ENCODE results near the gene CAMKMT. TPM values are rescaled to one million over a fixed set of nuclear protein-coding genes. Genes with fewer than 3 reads are reported as not detected.

Gene CAMKMT
- total and polyA plus RNA-seq, 9 of the 15 experiments (the other 6 are each of a cell fraction or from before 2014, with no cell fraction given), result 1.6 to 15.3 (median 7.4) TPM

DNA sequence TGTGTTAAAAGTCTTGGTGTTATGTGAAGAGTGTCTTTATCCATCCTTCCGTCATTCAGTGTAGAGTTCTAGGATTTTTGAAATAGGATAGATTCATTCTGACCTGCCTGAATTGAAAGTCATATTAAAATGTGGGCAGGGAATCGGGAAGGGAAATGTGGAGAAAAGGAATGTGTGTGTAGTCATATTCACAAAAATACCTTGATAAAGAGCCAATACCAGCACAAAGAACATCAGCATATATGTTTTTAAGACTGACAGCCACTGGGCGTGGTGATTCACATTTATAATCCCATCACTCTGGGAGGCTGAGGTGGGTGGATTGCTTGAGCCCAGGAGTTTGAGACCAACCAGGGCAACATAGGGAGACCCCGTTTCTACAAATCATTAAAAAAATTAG, 188.1 kb downstream of the CAMKMT start (continued):
- no peak for TF ChIP-seq SIX5 (IDR thresholded peaks at IDR 0.05; ENCODE audit: borderline replicate concordance in 1 of 2, insufficient read depth in 1 of 2, low read depth in 1 of 2, low read length in 2 of 2)

DNA sequence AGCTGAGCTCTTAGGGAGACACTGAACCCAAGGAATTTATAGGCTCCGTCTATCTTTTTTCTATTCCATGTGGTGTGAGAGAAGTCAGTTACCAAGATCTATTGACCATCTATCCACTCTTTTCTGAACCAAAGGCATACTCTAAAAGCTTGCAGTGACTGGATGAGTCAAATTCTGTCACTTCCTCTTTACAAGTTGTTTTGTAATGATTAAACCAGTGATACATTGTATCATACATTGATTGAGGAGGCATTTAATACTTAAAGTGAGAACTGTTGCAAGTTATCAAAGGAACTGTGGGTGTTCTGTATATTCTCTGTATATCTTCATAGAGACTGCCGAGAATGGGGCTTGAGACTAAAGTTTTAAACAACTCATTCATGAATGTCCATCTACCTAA, 188.8 kb downstream of the CAMKMT start:
- FAIRE-seq (no peak), ATAC-seq (no peak), DNase-seq (ENCODE audit: extremely low read depth in 1 of 4, low spot score in 3 of 4) (no peak)
- Histone ChIP-seq H3K36me3 (ENCODE audit: control insufficient read depth, insufficient read depth, low read length) (no peaks in the 10 kb centered on the region), H2AFZ (ENCODE audit: low read depth, low read length) (no peak overlapping the region), H4K20me1 (replicated peaks; ENCODE audit: control insufficient read depth, insufficient read depth, low read length) (no peaks in the 10 kb centered on the region), H3K9ac (ENCODE audit: insufficient read depth in 1 of 2, low read depth in 2 of 2, low read length in 2 of 2) (no peak overlapping the region), H3K27ac (ENCODE audit: extremely low read depth, low read depth, low read length) (no peak overlapping the region), H3K27me3 (ENCODE audit: control insufficient read depth in 2 of 2, insufficient read depth in 2 of 2, low read length in 2 of 2) (no peaks in the 10 kb centered on the region), H3K9me3 (replicated peaks; ENCODE audit: control insufficient read depth, insufficient read depth, low read depth, low read length) (no peaks in the 10 kb centered on the region), H3K79me2 (ENCODE audit: control insufficient read depth, insufficient read depth, low read length) (no peaks in the 10 kb centered on the region), H3K4me1 (replicated peaks in 1 of 2; ENCODE audit: control insufficient read depth in 2 of 2, insufficient read depth in 2 of 2, low read length in 2 of 2) (no peaks in the 10 kb centered on the region; a peak in 1 of 5 replicates), H3K9me1 (ENCODE audit: control insufficient read depth, insufficient read depth, low read length) (no peaks in the 10 kb centered on the region), H3K4me3 (no peak overlapping the region), H3K4me2 (ENCODE audit: insufficient read depth, low read length) (no peak overlapping the region)
- 74% methylated on average over 2 of the region's 2 CpGs for WGBS (ENCODE audit: insufficient coverage, low coverage, missing lambda C conversion rate)
- in situ Hi-C loops (cut with MboI) (no loop called here), intact Hi-C loops (cut with micrococcal nuclease) (no loop called here)
- CTCF ChIA-PET (ENCODE audit: low intra/inter-chr PET ratio), result no interaction called here
- no TSS peak for BruUV-seq (replicated peaks)
- TF ChIP-seq SPI1 (IDR thresholded peaks at IDR 0.05; ENCODE audit: borderline replicate concordance, low read depth, low read length), result peak; percentile 48; the same call in 1 of the 2 replicates
- no peak for TF ChIP-seq NBN (IDR thresholded peaks at IDR 0.05; ENCODE audit: low read depth)
- POLR2A ChIA-PET, result no interaction called here

DNA sequence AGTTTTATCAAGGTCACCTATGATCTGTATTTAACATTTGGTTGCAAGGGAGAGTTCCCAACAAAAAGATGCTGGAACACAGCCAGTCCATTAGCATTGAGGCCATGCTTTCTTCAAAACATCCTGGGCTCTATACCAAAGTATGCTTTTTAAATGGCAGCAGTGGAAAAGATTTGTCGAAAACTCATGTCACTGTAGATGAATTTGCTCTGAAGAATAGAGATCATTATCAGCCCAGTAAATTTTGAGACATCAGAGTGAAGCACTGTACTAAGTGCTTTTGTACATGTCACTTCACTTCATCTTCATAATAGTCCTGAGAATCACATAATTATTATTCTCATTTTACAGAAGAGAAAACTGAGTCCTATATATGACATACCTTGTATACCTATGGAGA, 189.8 kb downstream of the CAMKMT start:
- H3K4me2 ChIP-seq (ENCODE audit: insufficient read depth, low read length), result no peak overlapping the region
- no peak overlapping the region for H3K4me3 ChIP-seq
- H3K27me3 ChIP-seq (ENCODE audit: control insufficient read depth in 2 of 2, insufficient read depth in 2 of 2, low read length in 2 of 2), result no peaks in the 10 kb centered on the region
- FAIRE-seq, result no peak
- no peaks in the 10 kb centered on the region for H3K36me3 ChIP-seq (ENCODE audit: control insufficient read depth, insufficient read depth, low read length)
- WGBS (ENCODE audit: insufficient coverage, low coverage, missing lambda C conversion rate), result 50% methylated on average over 1 of the region's 1 CpG
- DNase-seq (ENCODE audit: extremely low read depth in 1 of 4, low spot score in 3 of 4), result no peak
- TF ChIP-seq, protein P1, sequence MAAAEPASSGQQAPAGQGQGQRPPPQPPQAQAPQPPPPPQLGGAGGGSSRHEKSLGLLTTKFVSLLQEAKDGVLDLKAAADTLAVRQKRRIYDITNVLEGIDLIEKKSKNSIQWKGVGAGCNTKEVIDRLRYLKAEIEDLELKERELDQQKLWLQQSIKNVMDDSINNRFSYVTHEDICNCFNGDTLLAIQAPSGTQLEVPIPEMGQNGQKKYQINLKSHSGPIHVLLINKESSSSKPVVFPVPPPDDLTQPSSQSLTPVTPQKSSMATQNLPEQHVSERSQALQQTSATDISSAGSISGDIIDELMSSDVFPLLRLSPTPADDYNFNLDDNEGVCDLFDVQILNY (CRISPR knock-in tag; IDR thresholded peaks at IDR 0.05), result no peak
- TF ChIP-seq NFIC (IDR thresholded peaks at IDR 0.05), result no peak
- TF ChIP-seq, protein P2, sequence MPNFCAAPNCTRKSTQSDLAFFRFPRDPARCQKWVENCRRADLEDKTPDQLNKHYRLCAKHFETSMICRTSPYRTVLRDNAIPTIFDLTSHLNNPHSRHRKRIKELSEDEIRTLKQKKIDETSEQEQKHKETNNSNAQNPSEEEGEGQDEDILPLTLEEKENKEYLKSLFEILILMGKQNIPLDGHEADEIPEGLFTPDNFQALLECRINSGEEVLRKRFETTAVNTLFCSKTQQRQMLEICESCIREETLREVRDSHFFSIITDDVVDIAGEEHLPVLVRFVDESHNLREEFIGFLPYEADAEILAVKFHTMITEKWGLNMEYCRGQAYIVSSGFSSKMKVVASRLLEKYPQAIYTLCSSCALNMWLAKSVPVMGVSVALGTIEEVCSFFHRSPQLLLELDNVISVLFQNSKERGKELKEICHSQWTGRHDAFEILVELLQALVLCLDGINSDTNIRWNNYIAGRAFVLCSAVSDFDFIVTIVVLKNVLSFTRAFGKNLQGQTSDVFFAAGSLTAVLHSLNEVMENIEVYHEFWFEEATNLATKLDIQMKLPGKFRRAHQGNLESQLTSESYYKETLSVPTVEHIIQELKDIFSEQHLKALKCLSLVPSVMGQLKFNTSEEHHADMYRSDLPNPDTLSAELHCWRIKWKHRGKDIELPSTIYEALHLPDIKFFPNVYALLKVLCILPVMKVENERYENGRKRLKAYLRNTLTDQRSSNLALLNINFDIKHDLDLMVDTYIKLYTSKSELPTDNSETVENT (CRISPR knock-in tag; IDR thresholded peaks at IDR 0.05), result no peak
- TF ChIP-seq SNIP1 (IDR thresholded peaks at IDR 0.05; ENCODE audit: low read depth), result no peak
- no peak for TF ChIP-seq SRF (CRISPR knock-in tag; IDR thresholded peaks at IDR 0.05)
- TF ChIP-seq KLF16 (IDR thresholded peaks at IDR 0.05), result no peak
- no peaks in the 10 kb centered on the region for H3K9me1 ChIP-seq (ENCODE audit: control insufficient read depth, insufficient read depth, low read length)
- H3K4me1 ChIP-seq (replicated peaks in 1 of 2; ENCODE audit: control insufficient read depth in 2 of 2, insufficient read depth in 2 of 2, low read length in 2 of 2), result no peaks in the 10 kb centered on the region; a peak in 1 of 5 replicates
- CTCF ChIA-PET (ENCODE audit: low intra/inter-chr PET ratio), result no interaction called here
- no peak overlapping the region for H3K27ac ChIP-seq (ENCODE audit: extremely low read depth, low read depth, low read length)
- POLR2A ChIA-PET, result interaction anchor here (0.6 kb wide), 1 partner anchor 116 kb away, joined by 3 read pairs; no protein-coding TSS in a partner anchor
- H2AFZ ChIP-seq (ENCODE audit: low read depth, low read length), result no peak overlapping the region
- intact Hi-C loops (cut with micrococcal nuclease) (no loop called here), in situ Hi-C loops (cut with MboI) (no loop called here)
- no TSS peak for BruUV-seq (replicated peaks)
- no peaks in the 10 kb centered on the region for H4K20me1 ChIP-seq (replicated peaks; ENCODE audit: control insufficient read depth, insufficient read depth, low read length)
- H3K79me2 ChIP-seq (ENCODE audit: control insufficient read depth, insufficient read depth, low read length), result no peaks in the 10 kb centered on the region
- no peak overlapping the region for H3K9ac ChIP-seq (ENCODE audit: insufficient read depth in 1 of 2, low read depth in 2 of 2, low read length in 2 of 2)
- no peaks in the 10 kb centered on the region for H3K9me3 ChIP-seq (replicated peaks; ENCODE audit: control insufficient read depth, insufficient read depth, low read depth, low read length)
- ATAC-seq, result no peak
